HG02970 (cell line): ENCODE data around the gene ARHGAP10.

Experiments used
- ATAC-seq: cut with Tn5 transposase; IDR thresholded peaks from one replicate; pipeline ENCODE4 v1.9.1; 2021; ENCODE audit warnings: mild to moderate bottlenecking, moderate library complexity, moderate number of reproducible peaks; ENCODE audit not compliant: unreplicated experiment, low FRiP score

ARHGAP10 gene

DNA sequence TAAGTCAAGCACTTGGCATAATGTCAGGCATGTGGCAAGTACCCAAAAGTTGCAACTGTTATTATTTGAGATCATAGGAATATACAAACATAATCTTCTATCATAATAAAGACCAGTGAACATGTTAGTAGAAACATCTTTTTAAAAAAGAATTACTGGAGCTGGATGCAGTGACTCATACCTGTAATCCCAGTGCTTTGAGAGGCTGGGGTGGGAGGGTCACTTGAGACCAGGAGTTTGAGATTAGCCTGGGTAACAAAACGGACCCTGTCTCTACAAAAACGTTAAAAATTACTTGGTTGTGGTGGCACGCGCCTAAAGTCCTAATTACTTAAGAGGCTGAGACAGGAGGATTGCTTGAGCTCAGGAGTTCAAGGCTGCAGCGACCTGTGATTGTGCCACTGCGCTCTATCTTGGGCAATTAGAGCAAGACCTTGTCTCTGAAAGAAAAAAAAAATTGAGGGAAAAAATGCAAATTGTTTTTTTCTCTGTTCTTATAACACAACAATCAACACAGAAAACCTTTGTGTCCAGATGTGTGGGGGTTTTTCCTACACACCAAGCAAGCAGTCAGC is 284.3 kb downstream of the ARHGAP10 start:
- no peak for ATAC-seq

- no peak for ATAC-seq
Measured at GRCh38 chr4:148017801-148018200, 285.9 kb downstream of the ARHGAP10 start.

DNA sequence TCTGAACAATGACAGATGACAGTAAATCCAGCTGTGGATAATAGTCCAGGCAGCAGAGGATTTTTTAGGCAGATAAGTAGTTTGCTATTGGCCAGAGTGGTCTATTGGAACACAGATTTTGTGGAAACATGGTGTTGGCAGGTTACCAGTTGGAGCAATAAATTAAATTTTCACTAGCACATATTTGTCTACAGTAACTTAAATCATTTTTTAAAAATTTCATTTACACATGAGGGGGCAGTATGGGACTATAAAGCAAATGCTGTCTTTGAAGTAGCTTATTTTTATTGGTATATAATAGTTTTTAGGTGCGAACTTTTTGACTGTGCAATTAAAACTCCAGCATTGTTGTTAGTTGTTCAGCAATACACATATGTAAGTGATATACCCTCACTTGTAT is 289.8 kb downstream of the ARHGAP10 start:
- no peak for ATAC-seq

DNA sequence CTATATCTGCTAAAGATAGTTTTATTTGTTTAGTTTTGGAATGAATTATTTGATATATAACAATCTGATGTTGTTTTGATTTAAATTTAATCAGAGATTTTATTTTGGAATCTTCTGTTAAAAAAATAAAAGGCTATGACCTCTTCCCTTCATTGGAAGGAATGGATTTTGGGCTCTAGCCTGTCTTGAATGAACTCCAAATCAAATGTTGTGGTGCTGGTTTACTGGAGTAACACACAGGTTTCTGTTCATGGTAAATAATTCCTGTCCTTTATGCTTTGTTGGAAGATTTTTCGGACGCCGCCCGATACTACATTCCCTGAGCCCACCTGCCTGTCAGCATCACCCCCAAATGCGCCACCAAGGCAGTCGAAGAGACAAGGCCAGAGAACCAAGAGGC is 291.1 kb downstream of the ARHGAP10 start:
- no peak for ATAC-seq

DNA sequence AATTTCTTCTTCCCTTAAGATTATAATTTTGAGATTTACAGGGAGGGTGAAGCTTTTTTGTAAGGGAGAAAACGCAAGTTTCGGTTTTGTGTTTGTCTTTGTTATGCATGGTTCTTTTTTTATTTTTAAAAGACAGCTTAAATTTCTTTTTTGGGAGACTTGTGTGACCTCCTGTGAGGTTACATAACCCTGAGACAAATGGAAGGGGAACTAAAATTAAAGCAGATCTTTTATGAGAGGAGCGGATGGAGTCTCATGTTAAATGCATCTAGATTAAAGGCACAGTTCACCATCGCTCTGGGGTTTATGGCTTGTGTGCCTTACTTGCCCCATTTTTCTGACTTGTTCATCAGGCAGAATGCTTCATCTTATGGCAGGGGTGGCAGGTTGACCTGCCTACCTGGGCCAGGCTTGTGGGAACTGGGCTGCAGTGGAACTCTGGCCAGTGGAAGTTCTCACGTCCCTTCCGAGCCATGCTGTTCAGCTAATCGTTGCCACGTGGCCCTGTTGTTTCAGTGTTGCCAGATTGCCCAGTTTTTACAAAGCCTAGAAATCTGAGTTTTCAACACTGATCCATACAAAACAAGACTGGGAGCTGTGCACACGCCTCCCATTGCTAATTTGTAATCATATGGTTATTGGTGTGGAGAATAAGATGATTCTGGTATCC is 291.8 kb downstream of the ARHGAP10 start:
- ATAC-seq: no peak

GRCh38 chr4:148025981-148026380 is 294.1 kb downstream of the ARHGAP10 start:
- ATAC-seq: no peak

DNA sequence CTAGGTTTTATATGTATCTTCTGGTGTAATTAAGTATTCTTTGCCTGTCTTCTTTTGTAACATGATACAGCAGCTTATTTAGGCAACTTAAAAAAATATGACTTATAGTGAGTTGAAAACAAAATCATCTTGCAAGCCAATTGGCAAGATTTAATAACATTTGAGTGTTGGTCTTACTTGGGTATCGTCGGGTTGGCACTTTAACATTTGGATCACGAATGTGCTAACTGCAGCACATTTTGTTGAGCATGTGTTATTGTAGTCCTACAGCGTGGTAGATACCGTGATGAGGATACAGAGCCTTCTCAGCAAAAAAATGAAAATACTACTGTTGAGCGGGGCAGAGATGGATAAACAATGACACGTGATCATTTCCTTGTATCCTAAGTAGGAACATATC is 295.3 kb downstream of the ARHGAP10 start:
- no peak for ATAC-seq

DNA sequence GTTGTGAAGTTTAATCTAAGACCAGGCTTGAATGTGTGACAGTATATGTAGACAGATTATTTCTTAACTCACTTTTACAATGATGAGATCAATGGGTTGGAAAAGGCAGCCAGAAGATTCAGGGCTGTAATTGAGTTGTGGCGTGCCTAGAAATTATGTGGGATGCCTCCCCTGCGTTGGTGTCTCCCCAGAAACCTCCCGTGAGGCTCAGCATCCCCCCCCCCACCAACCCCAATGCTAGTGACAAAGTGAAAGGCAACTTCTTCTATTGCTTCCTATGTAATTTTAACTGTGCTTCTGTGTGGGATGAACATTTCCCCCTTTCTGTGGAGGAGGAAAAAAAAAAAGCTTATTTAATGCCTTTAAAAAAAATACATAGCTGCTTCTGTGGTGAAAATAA is 297.9 kb downstream of the ARHGAP10 start:
- ATAC-seq: no peak

- no peak for ATAC-seq
Measured at GRCh38 chr4:148030193-148030873, 298.4 kb downstream of the ARHGAP10 start.

DNA sequence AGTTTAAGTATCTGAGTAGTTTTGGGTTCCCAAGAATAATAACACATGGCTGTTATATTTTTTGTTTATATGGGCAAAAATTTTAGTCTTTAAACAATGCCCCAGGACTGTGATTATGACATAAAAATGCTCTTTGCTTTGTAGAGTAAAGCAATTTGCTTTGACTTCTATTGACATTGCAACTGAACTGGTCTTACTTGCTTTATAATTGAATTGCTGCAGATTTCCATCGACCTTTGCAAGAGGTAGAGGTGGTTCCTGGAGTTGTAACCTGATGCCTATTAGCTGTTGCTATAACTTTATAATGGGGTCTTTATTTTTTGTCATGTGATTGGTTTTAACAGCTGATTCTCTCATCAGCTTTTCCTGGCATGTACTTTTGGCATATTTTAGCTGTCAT is 302.9 kb downstream of the ARHGAP10 start:
- no peak for ATAC-seq

DNA sequence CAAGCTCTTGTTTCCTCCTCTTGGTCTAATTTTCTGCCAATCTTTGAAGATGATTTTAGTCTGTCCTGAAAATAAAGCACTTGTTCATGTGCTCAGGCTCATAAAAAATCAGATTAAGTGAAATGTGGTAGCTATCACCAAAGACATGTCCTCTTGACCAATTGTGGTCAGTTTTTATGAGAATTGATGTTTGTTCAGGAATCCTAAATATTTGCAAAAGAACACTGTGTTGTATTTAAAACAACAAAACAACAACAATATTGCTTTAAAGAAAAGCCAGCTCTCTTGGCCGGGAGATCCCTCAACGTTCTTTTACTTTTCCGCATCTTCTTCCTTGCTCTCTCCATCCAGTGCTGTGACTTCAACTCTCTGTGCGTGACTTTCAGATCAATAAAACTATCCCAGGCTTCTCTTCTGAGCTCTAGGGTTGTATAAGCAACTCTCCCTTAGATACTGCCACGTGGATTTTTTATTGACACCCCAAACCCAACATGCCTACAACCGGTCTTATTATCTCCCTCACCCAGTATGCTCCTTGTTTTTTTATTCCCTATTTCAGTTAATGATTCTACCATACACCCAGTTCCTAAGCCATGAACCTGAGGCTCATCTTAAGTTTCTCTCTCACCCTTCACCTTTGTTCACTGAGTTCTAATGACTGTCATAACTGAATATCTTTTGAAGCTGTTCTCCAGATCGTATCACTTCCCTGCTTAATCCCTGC is 309.9 kb downstream of the ARHGAP10 start:
- ATAC-seq: no peak

- peak; percentile 4 for ATAC-seq
Measured at GRCh38 chr4:148044089-148044911, 312.4 kb downstream of the ARHGAP10 start.

- ATAC-seq: peak; percentile 86
Measured at GRCh38 chr4:148044912-148045352, 313.0 kb downstream of the ARHGAP10 start.

DNA sequence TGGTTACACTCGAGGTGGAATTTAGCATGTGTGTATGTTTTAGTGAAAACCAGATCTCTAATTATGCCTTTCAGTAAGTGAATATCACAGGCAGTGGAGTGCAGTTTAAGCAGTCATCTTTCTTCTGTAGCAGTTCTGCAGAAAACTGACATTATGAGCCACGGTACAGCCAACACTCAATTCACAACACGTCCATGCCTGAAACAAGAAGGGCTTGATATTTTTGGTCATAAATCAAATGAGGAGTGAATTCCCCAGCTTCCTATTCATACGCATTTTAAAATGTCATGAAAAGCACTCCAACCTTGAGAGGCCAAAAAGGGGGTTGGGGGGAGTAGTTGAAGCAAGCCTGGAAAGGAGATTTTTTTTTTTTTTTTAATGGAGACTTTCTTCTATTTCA is 316.7 kb downstream of the ARHGAP10 start:
- ATAC-seq: no peak

DNA sequence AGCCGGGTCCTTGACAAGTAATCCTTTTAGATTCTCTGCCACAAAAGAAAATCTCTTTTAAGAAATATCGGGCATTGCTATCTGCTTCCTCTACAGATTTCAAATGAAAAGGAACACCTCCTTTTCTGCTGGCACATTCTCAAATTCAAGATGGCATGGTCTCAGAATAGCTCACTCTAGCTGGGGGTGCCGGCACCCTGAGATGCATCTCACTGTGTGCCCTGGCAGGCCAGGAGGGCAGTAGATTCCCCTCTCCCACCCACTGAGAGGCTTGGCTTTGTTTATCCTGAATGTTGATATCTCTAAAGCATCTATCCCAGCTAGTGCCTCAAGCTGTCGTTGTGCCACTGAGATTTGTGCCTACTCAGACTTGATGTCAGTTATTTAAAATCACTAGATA is 319.5 kb downstream of the ARHGAP10 start:
- no peak for ATAC-seq

DNA sequence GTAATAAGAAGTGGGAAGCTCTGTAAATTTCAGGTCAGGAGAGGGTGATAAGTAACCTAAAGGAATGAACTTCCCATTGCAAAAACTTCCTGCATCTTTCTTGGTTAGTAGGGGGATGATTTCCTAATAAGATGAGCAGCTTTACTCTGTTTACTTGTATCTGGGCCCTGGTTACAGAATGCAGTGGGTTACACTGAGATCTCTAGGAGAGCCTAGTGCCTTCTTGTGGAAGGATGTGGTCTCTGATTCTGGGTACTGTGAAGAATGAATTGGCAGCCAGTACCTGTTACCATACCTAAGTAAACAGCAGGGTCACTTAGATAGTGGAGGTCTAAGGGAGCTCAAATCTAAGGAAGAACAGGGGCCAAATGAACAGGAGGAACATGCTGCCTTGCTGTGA is 320.6 kb downstream of the ARHGAP10 start:
- ATAC-seq: no peak

- ATAC-seq: no peak
Measured at GRCh38 chr4:148053298-148054003, 321.6 kb downstream of the ARHGAP10 start.

- ATAC-seq: no peak
Measured at GRCh38 chr4:148054275-148054674, 322.4 kb downstream of the ARHGAP10 start.

GRCh38 chr4:148055844-148056243 is 324.0 kb downstream of the ARHGAP10 start:
- peak; percentile 23 for ATAC-seq

- ATAC-seq: peak; percentile 81
Measured at GRCh38 chr4:148056879-148057278, 325.0 kb downstream of the ARHGAP10 start.
